HUES6 (cell line): ENCODE data around the gene BRD3.
"Not testable (repeated sequence)": the region's sequence is repeated elsewhere in the genome, so short reads cannot be mapped to it uniquely, and the experiment has no call there.

Source experiments
- H3K27ac ChIP-seq: 2 replicates; pipeline ENCODE4 v1.7.0; 2013; ENCODE audit warnings: low read depth, mild to moderate bottlenecking, low read length, inconsistent platforms
- H3K27me3 ChIP-seq: 2 replicates; pipeline ENCODE4 v1.6.1; 2013; ENCODE audit warnings: low read length; ENCODE audit not compliant: control insufficient read depth, insufficient read depth
- H3K36me3 ChIP-seq: 2 replicates; pipeline ENCODE4 v1.6.1; 2013; ENCODE audit warnings: low read length; ENCODE audit not compliant: control insufficient read depth, insufficient read depth
- H3K4me1 ChIP-seq: 2 replicates; pipeline ENCODE4 v1.6.1; 2013; ENCODE audit warnings: low read length; ENCODE audit not compliant: control insufficient read depth, insufficient read depth
- H3K4me3 ChIP-seq: 2 replicates; pipeline ENCODE4 v1.5.1; 2013; ENCODE audit warnings: low read depth, low read length
- H3K9ac ChIP-seq: one replicate; pipeline ENCODE4 v1.6.1; 2013; ENCODE audit warnings: mild to moderate bottlenecking, low read length
- H3K9me3 ChIP-seq: 2 replicates; pipeline ENCODE4 v1.6.1; 2013; ENCODE audit warnings: low read depth, low read length; ENCODE audit not compliant: control insufficient read depth, insufficient read depth

Gene BRD3

GRCh38 chr9:134067904-134068743 lies at the start of gene BRD3:
Gene BRD3 (minus strand): TSS chr9:134068026. CDS start chr9:134053477, 14,549 bp downstream.
- H3K4me1 ChIP-seq = peaks cover 10% of the 10 kb centered on the region
- H3K27me3 ChIP-seq = peaks cover 28% of the 10 kb centered on the region
- H3K9ac ChIP-seq = peak within 1 kb of the TSS; percentile 87
- peaks cover 3% of the 10 kb centered on the region; the same call in 1 of the 2 replicates for H3K36me3 ChIP-seq
- H3K9me3 ChIP-seq = peaks cover 12% of the 10 kb centered on the region
- H3K4me3 ChIP-seq = peak within 1 kb of the TSS; percentile 95
- no peak within 1 kb of the TSS for H3K27ac ChIP-seq

GRCh38 chr9:134112561-134112960 lies 44.7 kb upstream of the BRD3 start:
- H3K27me3 ChIP-seq = no peaks in the 10 kb centered on the region
- no peak overlapping the region for H3K4me3 ChIP-seq
- no peaks in the 10 kb centered on the region for H3K36me3 ChIP-seq
- no peak overlapping the region for H3K9ac ChIP-seq
- H3K9me3 ChIP-seq = 0 out of 2 replicates have a peak, but pooled peaks cover 2% of the 10 kb centered on the region
- H3K4me1 ChIP-seq = no peaks in the 10 kb centered on the region
- H3K27ac ChIP-seq = no peak overlapping the region

- no peak overlapping the region for H3K9ac ChIP-seq
- 0 out of 2 replicates have a peak, but pooled peaks cover 2% of the 10 kb centered on the region for H3K9me3 ChIP-seq
- no peaks in the 10 kb centered on the region for H3K36me3 ChIP-seq
- no peak overlapping the region for H3K4me3 ChIP-seq
- no peaks in the 10 kb centered on the region for H3K27me3 ChIP-seq
- H3K4me1 ChIP-seq = no peaks in the 10 kb centered on the region
- no peak overlapping the region for H3K27ac ChIP-seq
These were observed 43.2 kb upstream of the BRD3 start for GRCh38 chr9:134111064-134111463.

- Histone ChIP-seq H3K9me3 (peaks cover 13% of the 10 kb centered on the region), H3K4me3 (no peak overlapping the region), H3K4me1 (no peaks in the 10 kb centered on the region), H3K36me3 (no peaks in the 10 kb centered on the region), H3K27ac (no peak overlapping the region), H3K27me3 (peaks cover 12% of the 10 kb centered on the region; the same call in 1 of the 2 replicates), H3K9ac (no peak overlapping the region)
These were observed 35.7 kb upstream of the BRD3 start for GRCh38 chr9:134103391-134103998.

GRCh38 chr9:134101623-134102149 lies 33.9 kb upstream of the BRD3 start:
- no peaks in the 10 kb centered on the region for H3K36me3 ChIP-seq
- no peak overlapping the region for H3K27ac ChIP-seq
- H3K9ac ChIP-seq = no peak overlapping the region
- peaks cover 13% of the 10 kb centered on the region for H3K9me3 ChIP-seq
- no peaks in the 10 kb centered on the region for H3K4me1 ChIP-seq
- H3K4me3 ChIP-seq = no peak overlapping the region
- peaks cover 12% of the 10 kb centered on the region; the same call in 1 of the 2 replicates for H3K27me3 ChIP-seq

GRCh38 chr9:134101133-134101532 lies 33.3 kb upstream of the BRD3 start:
- not testable (repeated sequence) for H3K9ac ChIP-seq, H3K27ac ChIP-seq, H3K36me3 ChIP-seq, H3K4me3 ChIP-seq, H3K4me1 ChIP-seq
- Histone ChIP-seq H3K9me3 (peaks cover 13% of the 10 kb centered on the region), H3K27me3 (peaks cover 12% of the 10 kb centered on the region; the same call in 1 of the 2 replicates)

GRCh38 chr9:134100040-134100439 lies 32.2 kb upstream of the BRD3 start:
- H3K4me3 ChIP-seq = no peak overlapping the region
- no peak overlapping the region for H3K9ac ChIP-seq
- H3K36me3 ChIP-seq = no peaks in the 10 kb centered on the region
- no peak overlapping the region for H3K27ac ChIP-seq
- no peaks in the 10 kb centered on the region for H3K4me1 ChIP-seq
- peaks cover 13% of the 10 kb centered on the region for H3K9me3 ChIP-seq
- H3K27me3 ChIP-seq = peaks cover 12% of the 10 kb centered on the region; the same call in 1 of the 2 replicates

GRCh38 chr9:134099123-134099761 lies 31.4 kb upstream of the BRD3 start:
- H3K9ac ChIP-seq = no peak overlapping the region
- H3K36me3 ChIP-seq = no peaks in the 10 kb centered on the region
- no peak overlapping the region for H3K4me3 ChIP-seq
- H3K27ac ChIP-seq = no peak overlapping the region
- peaks cover 12% of the 10 kb centered on the region; the same call in 1 of the 2 replicates for H3K27me3 ChIP-seq
- H3K4me1 ChIP-seq = no peaks in the 10 kb centered on the region
- peaks cover 11% of the 10 kb centered on the region for H3K9me3 ChIP-seq

- Histone ChIP-seq H3K9ac (no peak overlapping the region), H3K9me3 (peaks cover 6% of the 10 kb centered on the region; the same call in 1 of the 2 replicates), H3K4me3 (no peak overlapping the region), H3K27me3 (no peaks in the 10 kb centered on the region), H3K36me3 (no peaks in the 10 kb centered on the region), H3K4me1 (no peaks in the 10 kb centered on the region), H3K27ac (no peak overlapping the region)
These were observed 22.1 kb upstream of the BRD3 start for GRCh38 chr9:134089972-134090371.

- Histone ChIP-seq H3K27me3 (no peaks in the 10 kb centered on the region; the same call in 1 of the 2 replicates), H3K27ac (no peak overlapping the region), H3K4me3 (no peak overlapping the region), H3K4me1 (no peaks in the 10 kb centered on the region), H3K36me3 (no peaks in the 10 kb centered on the region), H3K9ac (no peak overlapping the region), H3K9me3 (peaks cover 6% of the 10 kb centered on the region; the same call in 1 of the 2 replicates)
These were observed 20.4 kb upstream of the BRD3 start for GRCh38 chr9:134088063-134088725.
